Effector memory CD8-positive, alpha-beta T cell (primary cell): ENCODE results near the gene TTC34.
"Not testable (repeated sequence)": the region's sequence is repeated elsewhere in the genome, so short reads cannot be mapped to it uniquely, and the experiment has no call there.

Source experiments
- ATAC-seq: fragments of 150-1000 bp; cut with Tn5 transposase; replicated peaks from 2 replicates; pipeline ENCODE4 v1.10.0; 2021; ENCODE audit warnings: mild to moderate bottlenecking, moderate library complexity
- DNase-seq, 3 experiments: peaks; one replicate each; pipeline ENCODE4 v3.0.0; 2021
- H3K27ac Mint-ChIP-seq, 2 donors: one replicate each; pipeline ENCODE4 v1.8.0; 2022; ENCODE audit warnings: mild to moderate bottlenecking in 2 of 2, mixed read lengths in 2 of 2, moderate library complexity in 2 of 2
- H3K27me3 Mint-ChIP-seq, 2 donors: one replicate each; pipeline ENCODE4 v1.8.0; 2022; ENCODE audit warnings: mixed read lengths in 2 of 2
- H3K36me3 Mint-ChIP-seq: one replicate; pipeline ENCODE4 v1.8.0; 2022; ENCODE audit warnings: mild to moderate bottlenecking, moderate library complexity, mixed read lengths; ENCODE audit not compliant: insufficient read depth
- H3K4me1 Mint-ChIP-seq, 2 donors: one replicate each; pipeline ENCODE4 v1.8.0; 2022; ENCODE audit warnings: low read depth in 2 of 2, mixed read lengths in 2 of 2
- H3K4me3 Mint-ChIP-seq, 2 donors: one replicate each; pipeline ENCODE4 v1.8.0; 2022; ENCODE audit warnings: mild to moderate bottlenecking in 2 of 2, mixed read lengths in 2 of 2, moderate library complexity in 2 of 2
- H3K9me3 Mint-ChIP-seq, 2 donors: one replicate each; pipeline ENCODE4 v1.8.0; 2022; ENCODE audit warnings: mixed read lengths in 2 of 2

TTC34 gene

GRCh38 chr1:2748626-2749025, 52.9 kb downstream of the TTC34 start:
- ATAC-seq, H3K9me3 Mint-ChIP-seq: not testable (repeated sequence)

GRCh38 chr1:2694796-2695195, 106.7 kb downstream of the TTC34 start:
- H3K9me3 Mint-ChIP-seq, DNase-seq, H3K27ac Mint-ChIP-seq, H3K27me3 Mint-ChIP-seq, H3K4me3 Mint-ChIP-seq, ATAC-seq, H3K4me1 Mint-ChIP-seq, H3K36me3 Mint-ChIP-seq: not testable (repeated sequence)

More at GRCh38 chr1:2748626-2749025, 52.9 kb downstream of the TTC34 start:
- H3K4me1 Mint-ChIP-seq, H3K36me3 Mint-ChIP-seq, H3K4me3 Mint-ChIP-seq, H3K27ac Mint-ChIP-seq, H3K27me3 Mint-ChIP-seq, DNase-seq: not testable (repeated sequence)

- peaks cover 4 to 14% of the 10 kb centered on the region in 2 donors for H3K27me3 Mint-ChIP-seq
- not testable (repeated sequence) for DNase-seq, H3K27ac Mint-ChIP-seq, H3K36me3 Mint-ChIP-seq, H3K4me1 Mint-ChIP-seq, ATAC-seq, H3K4me3 Mint-ChIP-seq, H3K9me3 Mint-ChIP-seq
These were observed 111.3 kb downstream of the TTC34 start for GRCh38 chr1:2690180-2690579.

GRCh38 chr1:2688336-2688665, 113.2 kb downstream of the TTC34 start:
- ATAC-seq, H3K9me3 Mint-ChIP-seq, DNase-seq, H3K36me3 Mint-ChIP-seq, H3K4me1 Mint-ChIP-seq, H3K4me3 Mint-ChIP-seq, H3K27ac Mint-ChIP-seq: not testable (repeated sequence)
- peaks cover 14 to 25% of the 10 kb centered on the region in 2 donors for H3K27me3 Mint-ChIP-seq

GRCh38 chr1:2687638-2688335, 113.7 kb downstream of the TTC34 start:
- not testable (repeated sequence) for DNase-seq, H3K4me3 Mint-ChIP-seq, H3K9me3 Mint-ChIP-seq, H3K27ac Mint-ChIP-seq, ATAC-seq, H3K36me3 Mint-ChIP-seq, H3K4me1 Mint-ChIP-seq
- peaks cover 15 to 27% of the 10 kb centered on the region in 2 donors for H3K27me3 Mint-ChIP-seq

- not testable (repeated sequence) for ATAC-seq, H3K36me3 Mint-ChIP-seq, H3K9me3 Mint-ChIP-seq, H3K27ac Mint-ChIP-seq, H3K4me3 Mint-ChIP-seq, DNase-seq, H3K4me1 Mint-ChIP-seq
- peaks cover 15 to 27% of the 10 kb centered on the region in 2 donors for H3K27me3 Mint-ChIP-seq
These were observed 114.3 kb downstream of the TTC34 start for GRCh38 chr1:2687174-2687591.

GRCh38 chr1:2686091-2686863, 115.2 kb downstream of the TTC34 start:
- DNase-seq, H3K4me1 Mint-ChIP-seq, ATAC-seq, H3K4me3 Mint-ChIP-seq, H3K27ac Mint-ChIP-seq, H3K9me3 Mint-ChIP-seq, H3K36me3 Mint-ChIP-seq: not testable (repeated sequence)
- H3K27me3 Mint-ChIP-seq, result peaks cover 15 to 27% of the 10 kb centered on the region in 2 donors

GRCh38 chr1:2685671-2686070, 115.8 kb downstream of the TTC34 start:
- H3K27me3 Mint-ChIP-seq, result peaks cover 15 to 27% of the 10 kb centered on the region in 2 donors
- DNase-seq, H3K36me3 Mint-ChIP-seq, H3K27ac Mint-ChIP-seq, H3K4me3 Mint-ChIP-seq, H3K9me3 Mint-ChIP-seq, ATAC-seq, H3K4me1 Mint-ChIP-seq: not testable (repeated sequence)

GRCh38 chr1:2684878-2685277, 116.6 kb downstream of the TTC34 start:
- not testable (repeated sequence) for H3K9me3 Mint-ChIP-seq, ATAC-seq, H3K36me3 Mint-ChIP-seq, DNase-seq, H3K4me3 Mint-ChIP-seq, H3K4me1 Mint-ChIP-seq, H3K27ac Mint-ChIP-seq
- peaks cover 15 to 27% of the 10 kb centered on the region in 2 donors for H3K27me3 Mint-ChIP-seq

GRCh38 chr1:2684000-2684399, 117.5 kb downstream of the TTC34 start:
- peak in 1 of 3 experiments; percentile 22 for DNase-seq
- peaks cover 15 to 27% of the 10 kb centered on the region in 2 donors for H3K27me3 Mint-ChIP-seq
- H3K4me3 Mint-ChIP-seq, H3K36me3 Mint-ChIP-seq, H3K27ac Mint-ChIP-seq, H3K9me3 Mint-ChIP-seq, ATAC-seq, H3K4me1 Mint-ChIP-seq: not testable (repeated sequence)

- ATAC-seq, H3K4me3 Mint-ChIP-seq, H3K27ac Mint-ChIP-seq, H3K36me3 Mint-ChIP-seq, DNase-seq, H3K4me1 Mint-ChIP-seq, H3K9me3 Mint-ChIP-seq: not testable (repeated sequence)
- peaks cover 15 to 26% of the 10 kb centered on the region in 2 donors for H3K27me3 Mint-ChIP-seq
These were observed 118.2 kb downstream of the TTC34 start for GRCh38 chr1:2683321-2683741.

GRCh38 chr1:2682879-2683278, 118.6 kb downstream of the TTC34 start:
- not testable (repeated sequence) for H3K27ac Mint-ChIP-seq, H3K36me3 Mint-ChIP-seq, H3K9me3 Mint-ChIP-seq, H3K4me1 Mint-ChIP-seq, ATAC-seq, DNase-seq, H3K4me3 Mint-ChIP-seq
- peaks cover 11 to 22% of the 10 kb centered on the region in 2 donors for H3K27me3 Mint-ChIP-seq

GRCh38 chr1:2676726-2677125, 124.8 kb downstream of the TTC34 start:
- H3K27ac Mint-ChIP-seq, H3K36me3 Mint-ChIP-seq, DNase-seq, H3K27me3 Mint-ChIP-seq, H3K4me3 Mint-ChIP-seq, ATAC-seq, H3K9me3 Mint-ChIP-seq, H3K4me1 Mint-ChIP-seq: not testable (repeated sequence)

- not testable (repeated sequence) for H3K4me1 Mint-ChIP-seq, H3K27ac Mint-ChIP-seq, H3K36me3 Mint-ChIP-seq, ATAC-seq, H3K4me3 Mint-ChIP-seq, H3K9me3 Mint-ChIP-seq, DNase-seq, H3K27me3 Mint-ChIP-seq
These were observed 129.8 kb downstream of the TTC34 start for GRCh38 chr1:2671656-2672055.
